Measurements from ENCODE around the gene PPP6R2.

PPP6R2 gene

GRCh38 chr22:50414476-50415248 lies 71.5 kb downstream of the PPP6R2 start:
- no peak overlapping the region for H3K27ac ChIP-seq (ENCODE audit: low read depth, low read length, poor library complexity, severe bottlenecking)
- TF ChIP-seq CTCF (IDR thresholded peaks at IDR 0.05; ENCODE audit: low read length) (no peak), EZH2 (IDR thresholded peaks at IDR 0.05; ENCODE audit: borderline replicate concordance, low read length) (no peak)
- H2AFZ ChIP-seq (ENCODE audit: low read length), result no peak overlapping the region
- H3K9me3 ChIP-seq (ENCODE audit: low read length), result no peaks in the 10 kb centered on the region
- H3K4me3 ChIP-seq (ENCODE audit: low read depth, low read length, poor library complexity, severe bottlenecking), result no peak overlapping the region
- H3F3A ChIP-seq (ENCODE audit: insufficient read depth, low read length), result no peaks in the 10 kb centered on the region
- H3K27me3 ChIP-seq (ENCODE audit: insufficient read depth, low read length), result no peaks in the 10 kb centered on the region
- no peaks in the 10 kb centered on the region for H3K9me2 ChIP-seq (ENCODE audit: low read depth, low read length)
- H3K9ac ChIP-seq (ENCODE audit: low read length), result no peak overlapping the region
- no peaks in the 10 kb centered on the region for H3K4me1 ChIP-seq (ENCODE audit: insufficient read depth, low read length, severe bottlenecking)
- no peak overlapping the region for H3K4me2 ChIP-seq (ENCODE audit: low read length)
- H4K20me1 ChIP-seq (ENCODE audit: insufficient read depth, low read length), result no peaks in the 10 kb centered on the region; the same call in 1 of the 2 replicates
- H3K79me2 ChIP-seq (ENCODE audit: insufficient read depth, low read length), result no peaks in the 10 kb centered on the region
- H3K36me3 ChIP-seq (ENCODE audit: insufficient read depth, low read length), result peaks cover 67% of the 10 kb centered on the region

GRCh38 chr22:50415426-50415825 lies 72.3 kb downstream of the PPP6R2 start:
- Histone ChIP-seq H3K4me1 (ENCODE audit: insufficient read depth, low read length, severe bottlenecking) (no peaks in the 10 kb centered on the region), H3K9me3 (ENCODE audit: low read length) (no peaks in the 10 kb centered on the region), H4K20me1 (ENCODE audit: insufficient read depth, low read length) (no peaks in the 10 kb centered on the region; the same call in 1 of the 2 replicates), H3K9me2 (ENCODE audit: low read depth, low read length) (no peaks in the 10 kb centered on the region), H3K27me3 (ENCODE audit: insufficient read depth, low read length) (no peaks in the 10 kb centered on the region), H3K27ac (ENCODE audit: low read depth, low read length, poor library complexity, severe bottlenecking) (no peak overlapping the region), H3K4me3 (ENCODE audit: low read depth, low read length, poor library complexity, severe bottlenecking) (no peak overlapping the region), H3F3A (ENCODE audit: insufficient read depth, low read length) (no peaks in the 10 kb centered on the region), H3K36me3 (ENCODE audit: insufficient read depth, low read length) (peaks cover 71% of the 10 kb centered on the region), H3K79me2 (ENCODE audit: insufficient read depth, low read length) (no peaks in the 10 kb centered on the region), H3K9ac (ENCODE audit: low read length) (no peak overlapping the region), H2AFZ (ENCODE audit: low read length) (no peak overlapping the region), H3K4me2 (ENCODE audit: low read length) (no peak overlapping the region)
- TF ChIP-seq CTCF (IDR thresholded peaks at IDR 0.05; ENCODE audit: low read length), result no peak
- no peak for TF ChIP-seq EZH2 (IDR thresholded peaks at IDR 0.05; ENCODE audit: borderline replicate concordance, low read length)

DNA sequence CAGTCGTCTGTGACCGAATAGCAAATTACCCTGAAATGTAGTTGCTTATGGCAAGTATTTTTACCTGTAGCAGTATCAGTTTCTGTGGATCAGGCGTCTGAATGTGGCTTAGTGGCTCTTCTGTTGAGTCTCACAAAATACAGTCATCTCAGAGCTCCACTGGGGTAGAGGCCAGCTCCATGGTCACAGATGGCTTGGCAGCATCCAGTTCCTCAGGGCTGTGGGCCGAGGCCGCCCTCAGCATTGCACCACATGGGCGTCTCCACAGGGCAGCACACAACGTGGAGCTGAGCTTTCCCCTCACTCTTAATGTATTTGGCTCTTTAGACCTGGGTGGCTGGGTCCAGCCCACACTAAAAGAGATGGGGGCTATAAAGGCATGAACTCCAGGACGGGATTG lies 73.9 kb downstream of the PPP6R2 start:
- no peaks in the 10 kb centered on the region for H3K27me3 ChIP-seq (ENCODE audit: insufficient read depth, low read length)
- TF ChIP-seq CTCF (IDR thresholded peaks at IDR 0.05; ENCODE audit: low read length) (no peak), EZH2 (IDR thresholded peaks at IDR 0.05; ENCODE audit: borderline replicate concordance, low read length) (no peak)
- no peaks in the 10 kb centered on the region for H3K4me1 ChIP-seq (ENCODE audit: insufficient read depth, low read length, severe bottlenecking)
- H4K20me1 ChIP-seq (ENCODE audit: insufficient read depth, low read length), result no peaks in the 10 kb centered on the region; the same call in 1 of the 2 replicates
- no peak overlapping the region for H3K27ac ChIP-seq (ENCODE audit: low read depth, low read length, poor library complexity, severe bottlenecking)
- H3K36me3 ChIP-seq (ENCODE audit: insufficient read depth, low read length), result peaks cover 77% of the 10 kb centered on the region
- H2AFZ ChIP-seq (ENCODE audit: low read length), result no peak overlapping the region
- no peaks in the 10 kb centered on the region for H3K79me2 ChIP-seq (ENCODE audit: insufficient read depth, low read length)
- H3K4me2 ChIP-seq (ENCODE audit: low read length), result no peak overlapping the region
- no peaks in the 10 kb centered on the region for H3K9me2 ChIP-seq (ENCODE audit: low read depth, low read length)
- no peaks in the 10 kb centered on the region for H3K9me3 ChIP-seq (ENCODE audit: low read length)
- H3K9ac ChIP-seq (ENCODE audit: low read length), result no peak overlapping the region
- no peak overlapping the region for H3K4me3 ChIP-seq (ENCODE audit: low read depth, low read length, poor library complexity, severe bottlenecking)
- H3F3A ChIP-seq (ENCODE audit: insufficient read depth, low read length), result no peaks in the 10 kb centered on the region

Data from OCI-LY1 (cell line).